ENCODE results near the gene CEACAM7.

The CEACAM7 gene

GRCh38 chr19:41637484-41637883 is 50.6 kb downstream of the CEACAM7 start:
- H3K4me3 ChIP-seq (replicated peaks in 1 of 2; ENCODE audit: low read depth in 2 of 2, low read length in 2 of 2): no peak overlapping the region
- DNase-seq (ENCODE audit: low read depth in 2 of 2): no peak
- TF ChIP-seq CTCF (IDR thresholded peaks at IDR 0.05; ENCODE audit: low read depth, low read length): no peak

- no peak overlapping the region for H3K4me3 ChIP-seq (replicated peaks in 1 of 2; ENCODE audit: low read depth in 2 of 2, low read length in 2 of 2)
- DNase-seq (ENCODE audit: low read depth in 2 of 2): no peak
- no peak for TF ChIP-seq CTCF (IDR thresholded peaks at IDR 0.05; ENCODE audit: low read depth, low read length)
Measured at GRCh38 chr19:41627966-41628675, 59.9 kb downstream of the CEACAM7 start.

GRCh38 chr19:41626877-41627276 is 61.2 kb downstream of the CEACAM7 start, which contains the start of gene CEACAM4:
TSS of gene CEACAM4 (minus strand) at chr19:41627074. CDS start at chr19:41626963, 111 bp downstream.
- H3K4me3 ChIP-seq (replicated peaks in 1 of 2; ENCODE audit: low read depth in 2 of 2, low read length in 2 of 2): no peak within 1 kb of the TSS
- no peak for DNase-seq (ENCODE audit: low read depth in 2 of 2)
- TF ChIP-seq CTCF (IDR thresholded peaks at IDR 0.05; ENCODE audit: low read depth, low read length): no peak

- DNase-seq (ENCODE audit: low read depth in 2 of 2): no peak
- H3K4me3 ChIP-seq (replicated peaks in 1 of 2; ENCODE audit: low read depth in 2 of 2, low read length in 2 of 2): no peak overlapping the region
- TF ChIP-seq CTCF (IDR thresholded peaks at IDR 0.05; ENCODE audit: low read depth, low read length): no peak
Measured at GRCh38 chr19:41626278-41626677, 61.8 kb downstream of the CEACAM7 start.

GRCh38 chr19:41624937-41625336 is 63.1 kb downstream of the CEACAM7 start:
- no peak for DNase-seq (ENCODE audit: low read depth in 2 of 2)
- no peak for TF ChIP-seq CTCF (IDR thresholded peaks at IDR 0.05; ENCODE audit: low read depth, low read length)
- no peak overlapping the region for H3K4me3 ChIP-seq (replicated peaks in 1 of 2; ENCODE audit: low read depth in 2 of 2, low read length in 2 of 2)

GRCh38 chr19:41624515-41624914 is 63.6 kb downstream of the CEACAM7 start:
- DNase-seq (ENCODE audit: low read depth in 2 of 2): no peak
- H3K4me3 ChIP-seq (replicated peaks in 1 of 2; ENCODE audit: low read depth in 2 of 2, low read length in 2 of 2): no peak overlapping the region
- TF ChIP-seq CTCF (IDR thresholded peaks at IDR 0.05; ENCODE audit: low read depth, low read length): no peak

- no peak for TF ChIP-seq CTCF (IDR thresholded peaks at IDR 0.05; ENCODE audit: low read depth, low read length)
- no peak for DNase-seq (ENCODE audit: low read depth in 2 of 2)
- H3K4me3 ChIP-seq (replicated peaks in 1 of 2; ENCODE audit: low read depth in 2 of 2, low read length in 2 of 2): no peak overlapping the region
Measured at GRCh38 chr19:41623360-41623759, 64.7 kb downstream of the CEACAM7 start.
